Measurements from ENCODE around the gene U2SURP.

Gene U2SURP

GRCh38 chr3:143001369-143002082 lies at the start of gene U2SURP:
U2SURP (plus strand) TSS chr3:143001570; CDS start chr3:143001629, 59 bp downstream.
- peak; percentile 91 for FAIRE-seq

GRCh38 chr3:142951794-142952193 lies 49.6 kb upstream of the U2SURP start:
- FAIRE-seq = no peak

GRCh38 chr3:142952272-142953193 lies 48.8 kb upstream of the U2SURP start:
- FAIRE-seq = no peak

- FAIRE-seq = no peak
These were observed 47.9 kb upstream of the U2SURP start for GRCh38 chr3:142953443-142953842.

- no peak for FAIRE-seq
These were observed 42.7 kb upstream of the U2SURP start for GRCh38 chr3:142958707-142959106.

GRCh38 chr3:142960322-142960850 lies 41.0 kb upstream of the U2SURP start:
- no peak for FAIRE-seq

- FAIRE-seq = no peak
These were observed 39.8 kb upstream of the U2SURP start for GRCh38 chr3:142961539-142961938.

- FAIRE-seq = no peak
These were observed 39.2 kb upstream of the U2SURP start for GRCh38 chr3:142962175-142962519.

- FAIRE-seq = no peak
These were observed 38.7 kb upstream of the U2SURP start for GRCh38 chr3:142962520-142963233.

GRCh38 chr3:142963234-142963515 lies 38.2 kb upstream of the U2SURP start:
- no peak for FAIRE-seq

- no peak for FAIRE-seq
These were observed 37.6 kb upstream of the U2SURP start, which contains the start of gene PAQR9 for GRCh38 chr3:142963516-142964448. PAQR9 (minus strand) TSS chr3:142963674; CDS start chr3:142963336, 338 bp downstream.

GRCh38 chr3:142965581-142965980 lies 35.8 kb upstream of the U2SURP start:
- FAIRE-seq = no peak

- no peak for FAIRE-seq
These were observed 34.6 kb upstream of the U2SURP start for GRCh38 chr3:142966808-142967207.

- FAIRE-seq = no peak
These were observed 32.9 kb upstream of the U2SURP start for GRCh38 chr3:142968319-142969025.

GRCh38 chr3:142971431-142971830 lies 29.9 kb upstream of the U2SURP start:
- no peak for FAIRE-seq

- FAIRE-seq = no peak
These were observed 29.1 kb upstream of the U2SURP start for GRCh38 chr3:142972092-142972753.

- FAIRE-seq = no peak
These were observed 28.0 kb upstream of the U2SURP start for GRCh38 chr3:142973217-142974009.

- no peak for FAIRE-seq
These were observed 25.9 kb upstream of the U2SURP start for GRCh38 chr3:142975316-142975995.
